Epithelial cell of esophagus (primary cell): ENCODE data around the gene CSNK1G2.

Experiments used
- DNase-seq: peaks from one replicate; pipeline ENCODE4 v3.0.0; 2010; ENCODE audit warnings: low read depth
- H3K4me3 ChIP-seq: 2 replicates; pipeline ENCODE4 v1.5.1; 2011; ENCODE audit warnings: mild to moderate bottlenecking, low read length, control low read depth
- CTCF ChIP-seq: IDR thresholded peaks from 2 replicates; pipeline ENCODE4 v1.5.1; 2011; ENCODE audit warnings: low read depth, mild to moderate bottlenecking, low read length, control low read depth, inconsistent platforms; ENCODE audit not compliant: insufficient read depth; ENCODE audit errors: missing control alignments

CSNK1G2 gene

GRCh38 chr19:1992759-1993260 lies 51.8 kb downstream of the CSNK1G2 start:
- H3K4me3 ChIP-seq = no peak overlapping the region
- peak; percentile 26 for DNase-seq
- TF ChIP-seq CTCF = no peak

GRCh38 chr19:1997353-1998233 lies 56.6 kb downstream of the CSNK1G2 start:
- no peak for TF ChIP-seq CTCF
- no peak overlapping the region for H3K4me3 ChIP-seq
- peak; percentile 64 for DNase-seq

GRCh38 chr19:1998712-1999708 lies 58.0 kb downstream of the CSNK1G2 start:
- no peak overlapping the region for H3K4me3 ChIP-seq
- no peak for DNase-seq
- TF ChIP-seq CTCF = no peak

- H3K4me3 ChIP-seq = no peak overlapping the region
- no peak for DNase-seq
- no peak for TF ChIP-seq CTCF
Observed at GRCh38 chr19:1999856-2000515, 59.0 kb downstream of the CSNK1G2 start.

- no peak for TF ChIP-seq CTCF
- H3K4me3 ChIP-seq = no peak overlapping the region
- no peak for DNase-seq
Observed at GRCh38 chr19:2003874-2004273, 62.9 kb downstream of the CSNK1G2 start.

- DNase-seq = no peak
- no peak overlapping the region for H3K4me3 ChIP-seq
- TF ChIP-seq CTCF = no peak
Observed at GRCh38 chr19:2010135-2010668, 69.2 kb downstream of the CSNK1G2 start.
